Calu3 (cell line): ENCODE results near the gene NFX1. TPM values are rescaled to one million over a fixed set of nuclear protein-coding genes. Genes with fewer than 3 reads are reported as not detected.

Experiments used
- BruUV-seq: library from RNA; stranded (reverse); fragments of 400-500 nt; replicated peaks from 2 replicates; lab custom pipeline; 2021; lab: Mats Ljungman, UMichigan
- CTCF ChIA-PET: fragments of 300-600 bp; sonication (Branson Sonifier 250); formaldehyde crosslinking; loops from one replicate; lab custom pipeline; 2022; ENCODE audit warnings: antibody characterized with exemption; lab: Charles Lee
- DNase-seq: peaks from one replicate; pipeline ENCODE4 v3.0.0; 2022
- H3K27ac Mint-ChIP-seq: one replicate; pipeline ENCODE4 v1.8.0; 2022; ENCODE audit warnings: mixed read lengths; ENCODE audit not compliant: unreplicated experiment
- H3K27me3 Mint-ChIP-seq: one replicate; pipeline ENCODE4 v1.8.0; 2022; ENCODE audit warnings: mixed read lengths; ENCODE audit not compliant: unreplicated experiment
- H3K36me3 Mint-ChIP-seq: one replicate; pipeline ENCODE4 v1.8.0; 2022; ENCODE audit warnings: mild to moderate bottlenecking, moderate library complexity, mixed read lengths; ENCODE audit not compliant: insufficient read depth, unreplicated experiment
- H3K4me1 Mint-ChIP-seq: one replicate; pipeline ENCODE4 v1.8.0; 2022; ENCODE audit warnings: mild to moderate bottlenecking, low read depth, mixed read lengths; ENCODE audit not compliant: unreplicated experiment
- H3K4me3 Mint-ChIP-seq: one replicate; pipeline ENCODE4 v1.8.0; 2022; ENCODE audit warnings: mild to moderate bottlenecking, low read depth, moderate library complexity, mixed read lengths; ENCODE audit not compliant: unreplicated experiment
- H3K9me3 Mint-ChIP-seq: one replicate; pipeline ENCODE4 v1.8.0; 2022; ENCODE audit warnings: low read depth, mixed read lengths; ENCODE audit not compliant: unreplicated experiment
- CTCF ChIP-seq: fragments of 200-600 bp; IDR thresholded peaks from one replicate; pipeline ENCODE4 v1.8.0; 2022; ENCODE audit warnings: antibody characterized with exemption; ENCODE audit not compliant: unreplicated experiment
- intact Hi-C: fragments of 100-400 bp; cut with micrococcal nuclease; formaldehyde crosslinking; loops from one replicate; pipeline ENCODE4 v1.10.0; 2022; ENCODE audit not compliant: unreplicated experiment
- total RNA-seq: library from RNA; stranded (reverse); gene quantifications from 2 replicates; pipeline ENCODE4 v1.2.3, GENCODE V29; 2022

NFX1 gene
- total RNA-seq, 1 experiment from 2014 or later: 27.3 TPM

- Mint-ChIP-seq H3K4me1 (peaks cover 47% of the 10 kb centered on the region), H3K36me3 (peaks cover 8% of the 10 kb centered on the region), H3K9me3 (no peaks in the 10 kb centered on the region), H3K4me3 (peak overlapping the region; percentile 41), H3K27ac (peak overlapping the region; percentile 62), H3K27me3 (peaks cover 13% of the 10 kb centered on the region)
- CTCF ChIA-PET: interaction anchor here (0.6 to 2.0 kb wide), 11 partner anchors 8 to 95 kb away, joined by 3 to 13 read pairs (median 4); partner anchors contain the start of gene AQP3
- peak; percentile 88 for DNase-seq
- intact Hi-C loops: loop anchor here (5.0 kb wide), 1 partner anchor 52 kb away; no protein-coding TSS in a partner anchor
- no TSS peak for BruUV-seq
- TF ChIP-seq CTCF: peak; percentile 66
Measured at GRCh38 chr9:33415501-33416038, 125.3 kb downstream of the NFX1 start.

- CTCF ChIA-PET: interaction anchor here (0.5 to 1.8 kb wide), 4 partner anchors 10 to 21 kb away, joined by 3 to 7 read pairs (median 4); no protein-coding TSS in a partner anchor
- Mint-ChIP-seq H3K27me3 (peaks cover 15% of the 10 kb centered on the region), H3K27ac (no peak overlapping the region), H3K4me1 (peaks cover 47% of the 10 kb centered on the region), H3K36me3 (peaks cover 8% of the 10 kb centered on the region), H3K4me3 (no peak overlapping the region), H3K9me3 (no peaks in the 10 kb centered on the region)
- TF ChIP-seq CTCF: no peak
- intact Hi-C loops: loop anchor here (5.0 kb wide), 1 partner anchor 50 kb away; no protein-coding TSS in a partner anchor
- DNase-seq: no peak
- no TSS peak for BruUV-seq
Measured at GRCh38 chr9:33416996-33417395, 126.7 kb downstream of the NFX1 start.

GRCh38 chr9:33418090-33418489, 127.8 kb downstream of the NFX1 start:
- peaks cover 15% of the 10 kb centered on the region for H3K27me3 Mint-ChIP-seq
- no peaks in the 10 kb centered on the region for H3K9me3 Mint-ChIP-seq
- peaks cover 47% of the 10 kb centered on the region for H3K4me1 Mint-ChIP-seq
- TF ChIP-seq CTCF: no peak
- no peak for DNase-seq
- no peak overlapping the region for H3K4me3 Mint-ChIP-seq
- intact Hi-C loops: loop anchor here (5.0 kb wide), 1 partner anchor 49 kb away; no protein-coding TSS in a partner anchor
- peaks cover 8% of the 10 kb centered on the region for H3K36me3 Mint-ChIP-seq
- H3K27ac Mint-ChIP-seq: peak overlapping the region; percentile 71
- no TSS peak for BruUV-seq
- CTCF ChIA-PET: no interaction called here

GRCh38 chr9:33419708-33420303, 129.5 kb downstream of the NFX1 start:
- Mint-ChIP-seq H3K36me3 (peaks cover 8% of the 10 kb centered on the region), H3K9me3 (no peaks in the 10 kb centered on the region), H3K27me3 (peaks cover 15% of the 10 kb centered on the region), H3K4me3 (no peak overlapping the region), H3K4me1 (peaks cover 47% of the 10 kb centered on the region), H3K27ac (no peak overlapping the region)
- BruUV-seq: no TSS peak
- DNase-seq: no peak
- TF ChIP-seq CTCF: no peak
- CTCF ChIA-PET: interaction anchor here (0.6 kb wide), 1 partner anchor 23 kb away, joined by 5 read pairs; no protein-coding TSS in a partner anchor
- intact Hi-C loops: loop anchor here (5.0 kb wide), 1 partner anchor 47 kb away; no protein-coding TSS in a partner anchor

Other genes starting within 250 kb of the NFX1 start
- 12.3 and 13.4 TPM in 2 replicates for gene SMU1, start 213.8 kb upstream of the NFX1 start, total RNA-seq
- 69.5 and 71.1 TPM in 2 replicates for gene B4GALT1, start 123.2 kb upstream of the NFX1 start, total RNA-seq
- gene SPINK4, start 50.3 kb upstream of the NFX1 start, total RNA-seq: not detected in 2 replicates
- 35.2 and 46.2 TPM in 2 replicates for gene BAG1, start 25.8 kb upstream of the NFX1 start, total RNA-seq
- 49.6 and 63.7 TPM in 2 replicates for gene CHMP5, start 25.5 kb upstream of the NFX1 start, total RNA-seq
- gene AQP7, start 112.1 kb downstream of the NFX1 start, total RNA-seq: 0.35 and 1.2 TPM in 2 replicates
- 4.6 and 10.4 TPM in 2 replicates for gene AQP3, start 157.1 kb downstream of the NFX1 start, total RNA-seq
- 39.3 and 48.7 TPM in 2 replicates for gene NOL6, start 183.4 kb downstream of the NFX1 start, total RNA-seq
- 30.5 and 30.8 TPM in 2 replicates for gene ANKRD18B, start 233.7 kb downstream of the NFX1 start, total RNA-seq